ENCODE data around the gene VTI1A. TPM values are rescaled to one million over a fixed set of nuclear protein-coding genes. Genes with fewer than 3 reads are reported as not detected.
A peak's percentile ranks its signal among the peaks of the same experiment; 100 is the strongest.
"Not testable (repeated sequence)": the region's sequence is repeated elsewhere in the genome, so short reads cannot be mapped to it uniquely, and the experiment has no call there.

VTI1A gene
- total RNA-seq, 1 donor from 2014 or later: 39.9 TPM

- intact Hi-C loops (cut with micrococcal nuclease): no loop called here
- peaks cover 12% of the 10 kb centered on the region for H3K4me1 Mint-ChIP-seq (ENCODE audit: low read depth)
- peaks cover 31% of the 10 kb centered on the region for H3K36me3 Mint-ChIP-seq (ENCODE audit: low read depth)
Measured at GRCh38 chr10:112461029-112461887, 14.2 kb downstream of the VTI1A start.

DNA sequence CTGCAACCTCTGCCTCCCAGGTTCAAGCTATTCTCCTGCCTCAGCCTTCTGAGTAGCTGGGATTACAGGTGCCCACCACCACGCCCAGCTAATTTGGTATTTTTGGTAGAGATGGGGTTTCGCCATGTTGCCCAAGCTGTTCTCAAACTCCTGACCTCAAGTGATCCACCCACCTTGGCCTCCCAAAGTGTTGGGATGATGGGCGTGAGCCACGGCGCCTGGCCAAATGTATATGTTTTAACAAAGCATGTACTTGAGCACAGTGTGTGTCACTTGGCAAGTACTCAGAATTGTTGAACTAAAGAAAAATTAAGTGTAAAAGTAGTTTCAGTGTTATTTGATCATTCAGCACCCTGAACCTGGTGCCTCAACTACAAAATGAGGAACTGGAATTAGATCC is 17.1 kb downstream of the VTI1A start:
- H3K27ac Mint-ChIP-seq; H3K9me3 Mint-ChIP-seq; H3K4me3 Mint-ChIP-seq; DNase-seq (ENCODE audit: low spot score); H3K27me3 Mint-ChIP-seq (ENCODE audit: insufficient read depth); intact Hi-C loops (cut with micrococcal nuclease): not testable (repeated sequence)
- Mint-ChIP-seq H3K4me1 (ENCODE audit: low read depth) (peaks cover 11% of the 10 kb centered on the region), H3K36me3 (ENCODE audit: low read depth) (peaks cover 35% of the 10 kb centered on the region)

More at GRCh38 chr10:112461029-112461887, 14.2 kb downstream of the VTI1A start:
- DNase-seq (ENCODE audit: low spot score): no peak
- no peaks in the 10 kb centered on the region for H3K9me3 Mint-ChIP-seq
- H3K27me3 Mint-ChIP-seq (ENCODE audit: insufficient read depth): no peaks in the 10 kb centered on the region
- H3K4me3 Mint-ChIP-seq: no peak overlapping the region
- peak overlapping the region; percentile 29 for H3K27ac Mint-ChIP-seq

DNA sequence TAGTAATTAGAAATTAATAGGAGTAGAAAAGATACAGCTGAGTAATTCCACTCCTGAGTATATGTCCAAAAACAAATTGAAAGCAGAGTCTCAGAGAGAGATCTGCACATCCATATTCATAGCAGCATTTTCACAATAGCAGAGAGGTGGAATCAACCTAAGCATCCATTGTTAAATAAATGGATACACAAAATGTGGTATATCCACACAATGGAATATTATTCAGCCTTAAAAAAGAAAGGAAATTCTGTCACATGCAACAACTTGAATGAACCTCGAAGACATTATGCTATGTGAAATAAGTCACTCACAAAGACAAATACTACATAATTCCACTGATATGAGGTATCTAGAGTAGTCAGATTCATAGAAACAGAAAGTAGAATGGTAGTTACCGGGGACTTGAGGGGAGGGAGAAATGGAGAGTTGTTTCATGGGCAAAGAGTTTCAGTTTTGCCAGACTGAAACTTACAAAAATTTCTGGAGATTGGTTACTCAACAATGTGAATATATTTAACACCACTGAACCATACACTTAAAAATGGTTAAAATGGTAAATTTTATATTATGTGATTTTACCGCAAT is 18.4 kb downstream of the VTI1A start:
- DNase-seq (ENCODE audit: low spot score): no peak
- no peak overlapping the region for H3K27ac Mint-ChIP-seq
- no peaks in the 10 kb centered on the region for H3K27me3 Mint-ChIP-seq (ENCODE audit: insufficient read depth)
- H3K4me3 Mint-ChIP-seq: no peak overlapping the region
- H3K36me3 Mint-ChIP-seq (ENCODE audit: low read depth): peaks cover 35% of the 10 kb centered on the region
- intact Hi-C loops (cut with micrococcal nuclease): no loop called here
- H3K9me3 Mint-ChIP-seq: no peaks in the 10 kb centered on the region
- H3K4me1 Mint-ChIP-seq (ENCODE audit: low read depth): peaks cover 6% of the 10 kb centered on the region

- Mint-ChIP-seq H3K9me3 (no peaks in the 10 kb centered on the region), H3K36me3 (ENCODE audit: low read depth) (peaks cover 26% of the 10 kb centered on the region), H3K4me1 (ENCODE audit: low read depth) (no peaks in the 10 kb centered on the region), H3K27ac (no peak overlapping the region), H3K27me3 (ENCODE audit: insufficient read depth) (no peaks in the 10 kb centered on the region), H3K4me3 (no peak overlapping the region)
- no peak for DNase-seq (ENCODE audit: low spot score)
- intact Hi-C loops (cut with micrococcal nuclease): no loop called here
Measured at GRCh38 chr10:112466802-112467201, 19.8 kb downstream of the VTI1A start.

- Mint-ChIP-seq H3K36me3 (ENCODE audit: low read depth) (peaks cover 22% of the 10 kb centered on the region), H3K27ac (no peak overlapping the region), H3K27me3 (ENCODE audit: insufficient read depth) (no peaks in the 10 kb centered on the region), H3K4me1 (ENCODE audit: low read depth) (no peaks in the 10 kb centered on the region), H3K9me3 (no peaks in the 10 kb centered on the region), H3K4me3 (no peak overlapping the region)
- intact Hi-C loops (cut with micrococcal nuclease): no loop called here
- no peak for DNase-seq (ENCODE audit: low spot score)
Measured at GRCh38 chr10:112467541-112468075, 20.6 kb downstream of the VTI1A start.

- intact Hi-C loops (cut with micrococcal nuclease): loop anchor here (1.0 to 5.0 kb wide), 4 partner anchors 26 to 332 kb away; partner anchors contain the start of gene ZDHHC6
- DNase-seq (ENCODE audit: low spot score): no peak
- Mint-ChIP-seq H3K36me3 (ENCODE audit: low read depth) (peaks cover 2% of the 10 kb centered on the region), H3K27me3 (ENCODE audit: insufficient read depth) (no peaks in the 10 kb centered on the region), H3K4me3 (no peak overlapping the region), H3K4me1 (ENCODE audit: low read depth) (no peaks in the 10 kb centered on the region), H3K9me3 (no peaks in the 10 kb centered on the region), H3K27ac (no peak overlapping the region)
Measured at GRCh38 chr10:112471878-112472487, 25.0 kb downstream of the VTI1A start.

DNA sequence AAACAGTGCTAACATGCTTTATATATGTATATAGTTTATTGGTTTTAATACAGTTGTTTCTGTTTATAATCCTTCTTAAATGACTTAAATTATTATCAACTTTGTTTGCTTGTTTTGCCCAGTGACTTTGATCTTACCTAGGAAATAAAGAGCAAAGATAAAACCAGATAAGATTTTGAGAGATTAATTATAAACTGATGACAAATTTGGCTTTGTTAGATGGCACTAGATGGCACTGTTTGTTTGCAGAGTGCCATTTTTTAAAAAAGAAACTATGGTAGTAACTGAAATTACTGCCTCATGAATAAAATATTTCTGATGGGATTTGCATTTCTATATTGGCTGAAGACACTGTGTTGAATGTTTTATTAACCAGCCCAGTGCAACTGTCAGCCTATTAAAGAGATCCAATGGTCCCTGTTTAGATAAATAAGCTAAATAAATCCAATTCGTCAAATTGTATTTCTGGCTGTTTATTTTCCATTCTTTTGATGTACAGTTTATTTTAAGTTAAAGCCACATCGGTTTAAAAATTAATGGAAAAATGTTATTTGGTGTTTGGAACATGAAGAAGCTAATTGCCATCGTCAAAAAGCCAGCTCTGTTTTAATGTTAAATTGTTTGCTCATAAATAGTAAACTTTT is 28.7 kb downstream of the VTI1A start:
- no peak overlapping the region for H3K27ac Mint-ChIP-seq
- DNase-seq (ENCODE audit: low spot score): no peak
- intact Hi-C loops (cut with micrococcal nuclease): loop anchor here (5.0 kb wide), 1 partner anchor 652 kb away; no protein-coding TSS in a partner anchor
- no peaks in the 10 kb centered on the region for H3K4me1 Mint-ChIP-seq (ENCODE audit: low read depth)
- H3K9me3 Mint-ChIP-seq: no peaks in the 10 kb centered on the region
- H3K27me3 Mint-ChIP-seq (ENCODE audit: insufficient read depth): no peaks in the 10 kb centered on the region
- H3K36me3 Mint-ChIP-seq (ENCODE audit: low read depth): no peaks in the 10 kb centered on the region
- H3K4me3 Mint-ChIP-seq: no peak overlapping the region

- no peaks in the 10 kb centered on the region for H3K4me1 Mint-ChIP-seq (ENCODE audit: low read depth)
- H3K36me3 Mint-ChIP-seq (ENCODE audit: low read depth): no peaks in the 10 kb centered on the region
- H3K27me3 Mint-ChIP-seq (ENCODE audit: insufficient read depth): no peaks in the 10 kb centered on the region
- intact Hi-C loops (cut with micrococcal nuclease): no loop called here
- DNase-seq (ENCODE audit: low spot score): no peak
- no peak overlapping the region for H3K4me3 Mint-ChIP-seq
- H3K27ac Mint-ChIP-seq: no peak overlapping the region
- no peaks in the 10 kb centered on the region for H3K9me3 Mint-ChIP-seq
Measured at GRCh38 chr10:112481602-112482001, 34.6 kb downstream of the VTI1A start.

- DNase-seq (ENCODE audit: low spot score): no peak
- Mint-ChIP-seq H3K27ac (no peak overlapping the region), H3K27me3 (ENCODE audit: insufficient read depth) (no peaks in the 10 kb centered on the region), H3K4me3 (no peak overlapping the region), H3K9me3 (no peaks in the 10 kb centered on the region), H3K4me1 (ENCODE audit: low read depth) (no peaks in the 10 kb centered on the region), H3K36me3 (ENCODE audit: low read depth) (no peaks in the 10 kb centered on the region)
- intact Hi-C loops (cut with micrococcal nuclease): no loop called here
Measured at GRCh38 chr10:112484399-112484798, 37.4 kb downstream of the VTI1A start.

DNA sequence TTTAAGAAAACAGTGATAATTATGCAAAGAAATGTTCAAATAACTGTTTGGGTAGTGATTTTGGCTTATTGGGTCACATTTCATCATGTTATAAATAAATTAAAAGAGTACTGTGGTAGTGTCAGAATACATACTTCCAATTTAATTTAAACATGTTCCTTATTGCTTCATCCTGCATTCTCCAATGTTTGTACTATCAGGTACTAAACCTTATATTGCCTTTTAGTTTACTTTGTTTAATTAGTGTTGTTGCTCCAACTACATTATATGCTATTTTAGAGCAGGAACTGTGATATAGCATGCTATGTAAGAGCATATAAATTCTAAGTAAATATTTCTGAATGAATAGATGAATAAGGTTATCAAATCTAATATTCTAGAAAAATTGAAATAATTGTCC is 40.9 kb downstream of the VTI1A start:
- Mint-ChIP-seq H3K4me3 (no peak overlapping the region), H3K36me3 (ENCODE audit: low read depth) (peaks cover 2% of the 10 kb centered on the region), H3K27ac (no peak overlapping the region), H3K4me1 (ENCODE audit: low read depth) (peaks cover 6% of the 10 kb centered on the region), H3K9me3 (no peaks in the 10 kb centered on the region), H3K27me3 (ENCODE audit: insufficient read depth) (no peaks in the 10 kb centered on the region)
- no peak for DNase-seq (ENCODE audit: low spot score)
- intact Hi-C loops (cut with micrococcal nuclease): no loop called here

DNA sequence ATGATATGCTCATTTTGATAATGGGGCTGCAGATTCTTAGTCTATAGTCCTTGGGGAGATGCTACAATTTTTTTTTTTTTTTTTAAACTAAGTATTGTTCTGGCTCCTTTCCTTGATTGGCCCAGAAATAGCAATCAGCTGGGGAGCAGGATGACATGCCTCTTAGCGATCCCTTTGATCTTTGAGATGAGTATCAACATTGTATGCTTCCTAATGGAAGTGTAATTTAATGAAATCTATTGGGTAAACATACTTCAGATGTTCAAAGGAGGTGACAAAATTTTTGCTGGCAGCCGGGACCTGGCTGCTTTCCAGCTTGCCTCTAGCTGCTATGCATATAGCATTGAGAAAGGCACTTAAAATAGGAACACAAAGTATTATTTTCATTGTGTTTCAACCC is 43.5 kb downstream of the VTI1A start:
- intact Hi-C loops (cut with micrococcal nuclease): no loop called here
- H3K27ac Mint-ChIP-seq: no peak overlapping the region
- peaks cover 2% of the 10 kb centered on the region for H3K36me3 Mint-ChIP-seq (ENCODE audit: low read depth)
- no peak overlapping the region for H3K4me3 Mint-ChIP-seq
- H3K27me3 Mint-ChIP-seq (ENCODE audit: insufficient read depth): no peaks in the 10 kb centered on the region
- no peaks in the 10 kb centered on the region for H3K9me3 Mint-ChIP-seq
- DNase-seq (ENCODE audit: low spot score): no peak
- H3K4me1 Mint-ChIP-seq (ENCODE audit: low read depth): peaks cover 6% of the 10 kb centered on the region

DNA sequence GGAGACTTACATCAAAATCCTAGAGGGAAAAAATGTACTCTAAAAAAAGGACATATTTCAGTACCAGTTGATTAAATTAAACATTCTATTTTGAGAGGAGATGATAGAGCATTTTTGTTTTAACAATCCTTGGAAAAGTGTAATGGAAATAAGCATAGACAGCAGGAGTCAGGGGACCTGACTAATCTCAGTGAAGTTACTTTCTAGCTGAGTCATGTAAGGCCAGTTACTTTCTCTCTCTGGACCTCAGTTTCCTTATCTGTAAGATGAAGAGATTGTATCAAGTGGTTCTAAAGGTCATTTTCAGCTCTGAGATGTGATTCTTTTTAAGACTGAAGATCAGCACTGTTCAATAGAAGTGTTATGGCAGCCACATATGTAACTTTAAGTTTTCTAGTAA is 44.1 kb downstream of the VTI1A start:
- intact Hi-C loops (cut with micrococcal nuclease): no loop called here
- Mint-ChIP-seq H3K27ac (no peak overlapping the region), H3K27me3 (ENCODE audit: insufficient read depth) (no peaks in the 10 kb centered on the region), H3K9me3 (no peaks in the 10 kb centered on the region), H3K4me1 (ENCODE audit: low read depth) (peaks cover 6% of the 10 kb centered on the region), H3K4me3 (no peak overlapping the region), H3K36me3 (ENCODE audit: low read depth) (peaks cover 2% of the 10 kb centered on the region)
- no peak for DNase-seq (ENCODE audit: low spot score)

Measured in activated T-helper 1 cell treated with anti-CD3 and anti-CD28 coated beads, Interleukin-12 subunit alpha, Interleukin-12 subunit beta, Interleukin-2, Interleukin-4 antibody, amounts not matched to agents 30 ng/mL and 10 ng/mL and 1 ng/mL, durations not matched to agents 14 hours and 24 hours and 36 hours (primary cell).